ENCODE results near the gene NSMF.
A peak's percentile ranks its signal among the peaks of the same experiment; 100 is the strongest.
"Not testable (repeated sequence)": the region's sequence is repeated elsewhere in the genome, so short reads cannot be mapped to it uniquely, and the experiment has no call there.

The NSMF gene

GRCh38 chr9:137467896-137468295 is 8.8 kb upstream of the NSMF start:
- Mint-ChIP-seq H3K4me1 (ENCODE audit: low read depth) (peaks cover 7% of the 10 kb centered on the region), H3K27me3 (peaks cover 9% of the 10 kb centered on the region), H3K4me3 (no peak overlapping the region), H3K27ac (no peak overlapping the region), H3K9me3 (peaks cover 2% of the 10 kb centered on the region), H3K36me3 (ENCODE audit: low read depth) (no peaks in the 10 kb centered on the region)

- H3K4me3 Mint-ChIP-seq = no peak overlapping the region
- peaks cover 8% of the 10 kb centered on the region for H3K4me1 Mint-ChIP-seq (ENCODE audit: low read depth)
- no peak overlapping the region for H3K27ac Mint-ChIP-seq
- no peaks in the 10 kb centered on the region for H3K9me3 Mint-ChIP-seq
- peaks cover 9% of the 10 kb centered on the region for H3K27me3 Mint-ChIP-seq
- no peaks in the 10 kb centered on the region for H3K36me3 Mint-ChIP-seq (ENCODE audit: low read depth)
Measured at GRCh38 chr9:137467161-137467581, 8.0 kb upstream of the NSMF start.

GRCh38 chr9:137466389-137467085 is 7.4 kb upstream of the NSMF start:
- H3K36me3 Mint-ChIP-seq (ENCODE audit: low read depth); H3K9me3 Mint-ChIP-seq; H3K27me3 Mint-ChIP-seq; H3K4me3 Mint-ChIP-seq; H3K27ac Mint-ChIP-seq: not testable (repeated sequence)
- peaks cover 13% of the 10 kb centered on the region for H3K4me1 Mint-ChIP-seq (ENCODE audit: low read depth)

- Mint-ChIP-seq H3K27ac (no peak overlapping the region), H3K36me3 (ENCODE audit: low read depth) (no peaks in the 10 kb centered on the region), H3K27me3 (peaks cover 9% of the 10 kb centered on the region), H3K4me1 (ENCODE audit: low read depth) (peaks cover 18% of the 10 kb centered on the region), H3K9me3 (no peaks in the 10 kb centered on the region), H3K4me3 (no peak overlapping the region)
Measured at GRCh38 chr9:137465720-137466388, 6.7 kb upstream of the NSMF start.

GRCh38 chr9:137465000-137465719 is 6.0 kb upstream of the NSMF start:
- peaks cover 13% of the 10 kb centered on the region for H3K4me1 Mint-ChIP-seq (ENCODE audit: low read depth)
- peaks cover 9% of the 10 kb centered on the region for H3K27me3 Mint-ChIP-seq
- no peak overlapping the region for H3K4me3 Mint-ChIP-seq
- no peak overlapping the region for H3K27ac Mint-ChIP-seq
- no peaks in the 10 kb centered on the region for H3K9me3 Mint-ChIP-seq
- H3K36me3 Mint-ChIP-seq (ENCODE audit: low read depth) = no peaks in the 10 kb centered on the region

- H3K27me3 Mint-ChIP-seq = peaks cover 6% of the 10 kb centered on the region
- no peaks in the 10 kb centered on the region for H3K9me3 Mint-ChIP-seq
- no peaks in the 10 kb centered on the region for H3K36me3 Mint-ChIP-seq (ENCODE audit: low read depth)
- H3K27ac Mint-ChIP-seq = no peak overlapping the region
- H3K4me1 Mint-ChIP-seq (ENCODE audit: low read depth) = peaks cover 20% of the 10 kb centered on the region
- H3K4me3 Mint-ChIP-seq = no peak overlapping the region
Measured at GRCh38 chr9:137464291-137464999, 5.3 kb upstream of the NSMF start.

GRCh38 chr9:137463931-137464290 is 4.8 kb upstream of the NSMF start:
- Mint-ChIP-seq H3K4me3 (no peak overlapping the region), H3K9me3 (no peaks in the 10 kb centered on the region), H3K36me3 (ENCODE audit: low read depth) (no peaks in the 10 kb centered on the region), H3K27me3 (peaks cover under 1% of the 10 kb centered on the region), H3K27ac (no peak overlapping the region), H3K4me1 (ENCODE audit: low read depth) (peaks cover 22% of the 10 kb centered on the region)

- H3K27ac Mint-ChIP-seq = peak overlapping the region; percentile 61
- no peaks in the 10 kb centered on the region for H3K36me3 Mint-ChIP-seq (ENCODE audit: low read depth)
- H3K9me3 Mint-ChIP-seq = no peaks in the 10 kb centered on the region
- H3K4me3 Mint-ChIP-seq = peak overlapping the region; percentile 60
- H3K4me1 Mint-ChIP-seq (ENCODE audit: low read depth) = peaks cover 22% of the 10 kb centered on the region
- H3K27me3 Mint-ChIP-seq = no peaks in the 10 kb centered on the region
Measured at GRCh38 chr9:137462986-137463930, 4.1 kb upstream of the NSMF start.

- Mint-ChIP-seq H3K36me3 (ENCODE audit: low read depth) (no peaks in the 10 kb centered on the region), H3K4me1 (ENCODE audit: low read depth) (peaks cover 22% of the 10 kb centered on the region), H3K4me3 (peak overlapping the region; percentile 84)
Measured at GRCh38 chr9:137462396-137462985, 3.4 kb upstream of the NSMF start.

GRCh38 chr9:137461663-137462395 is 2.7 kb upstream of the NSMF start:
- no peaks in the 10 kb centered on the region for H3K9me3 Mint-ChIP-seq
- peak overlapping the region; percentile 84 for H3K4me3 Mint-ChIP-seq
- H3K36me3 Mint-ChIP-seq (ENCODE audit: low read depth) = no peaks in the 10 kb centered on the region
- peaks cover 25% of the 10 kb centered on the region for H3K4me1 Mint-ChIP-seq (ENCODE audit: low read depth)
- peak overlapping the region; percentile 88 for H3K27ac Mint-ChIP-seq
- H3K27me3 Mint-ChIP-seq = no peaks in the 10 kb centered on the region

More at GRCh38 chr9:137462396-137462985, 3.4 kb upstream of the NSMF start:
- no peaks in the 10 kb centered on the region for H3K27me3 Mint-ChIP-seq
- no peaks in the 10 kb centered on the region for H3K9me3 Mint-ChIP-seq
- H3K27ac Mint-ChIP-seq = peak overlapping the region; percentile 61

- H3K9me3 Mint-ChIP-seq = no peaks in the 10 kb centered on the region
- H3K27me3 Mint-ChIP-seq = no peaks in the 10 kb centered on the region
- H3K36me3 Mint-ChIP-seq (ENCODE audit: low read depth) = peaks cover 5% of the 10 kb centered on the region
- peaks cover 30% of the 10 kb centered on the region for H3K4me1 Mint-ChIP-seq (ENCODE audit: low read depth)
- peak overlapping the region; percentile 84 for H3K4me3 Mint-ChIP-seq
- no peak overlapping the region for H3K27ac Mint-ChIP-seq
Measured at GRCh38 chr9:137461316-137461662, 2.2 kb upstream of the NSMF start.

GRCh38 chr9:137460363-137461315 is 1.5 kb upstream of the NSMF start:
- Mint-ChIP-seq H3K9me3 (no peaks in the 10 kb centered on the region), H3K4me3 (peak overlapping the region; percentile 52), H3K4me1 (ENCODE audit: low read depth) (peaks cover 35% of the 10 kb centered on the region), H3K27me3 (no peaks in the 10 kb centered on the region), H3K36me3 (ENCODE audit: low read depth) (peaks cover 7% of the 10 kb centered on the region), H3K27ac (no peak overlapping the region)
